ENCODE results near the gene RANBP1. TPM values are rescaled to one million over a fixed set of nuclear protein-coding genes. Genes with fewer than 3 reads are reported as not detected.
A peak's percentile ranks its signal among the peaks of the same experiment; 100 is the strongest.

The RANBP1 gene
- total RNA-seq, 1 donor from 2014 or later = 219 TPM

DNA sequence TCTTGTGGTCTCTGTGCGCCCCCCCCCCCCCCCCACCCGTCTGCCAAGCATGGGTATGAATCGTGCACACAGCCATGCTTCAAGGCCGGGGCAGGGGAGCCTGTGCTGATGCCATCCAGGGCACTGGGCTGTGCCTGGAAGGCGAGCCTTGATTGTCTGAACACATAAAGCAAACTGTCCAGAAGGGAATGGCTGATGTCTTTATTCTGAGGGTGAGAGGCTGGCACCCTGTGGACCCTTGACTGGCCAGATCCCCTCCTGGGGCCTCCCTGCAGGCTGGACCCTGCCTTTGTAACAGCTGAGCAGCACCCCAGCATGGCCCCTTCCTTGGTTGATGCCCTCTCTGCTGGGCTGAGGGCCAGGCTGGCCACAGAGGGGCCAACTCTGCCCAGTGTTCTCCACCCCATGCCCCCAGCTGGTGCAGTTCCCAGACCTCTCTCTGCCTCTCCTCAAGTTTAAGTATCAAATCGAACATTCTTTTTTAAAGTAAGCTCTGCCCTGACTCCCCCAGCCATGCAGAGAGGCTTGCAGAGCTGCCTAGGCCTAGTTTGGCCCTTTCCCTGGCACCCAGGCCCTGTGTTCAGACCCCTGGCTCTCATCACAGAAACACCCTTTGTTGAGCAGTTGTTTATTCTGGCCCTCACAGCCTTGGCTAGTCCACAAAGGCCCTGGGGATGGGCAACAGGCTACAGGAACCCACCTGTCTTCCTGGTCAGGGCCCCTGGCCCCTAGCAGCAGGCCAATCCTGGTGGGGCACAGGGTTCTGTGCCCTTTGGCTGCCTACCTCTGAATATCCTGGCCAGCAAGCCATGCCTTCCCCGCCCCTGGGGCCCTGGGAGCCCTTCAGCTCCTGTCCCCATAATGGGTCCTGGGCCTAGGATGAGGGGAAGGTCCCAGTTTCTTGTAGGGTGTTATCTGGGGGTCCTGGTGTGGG, 3.9 kb upstream of the RANBP1 start:
- no peak overlapping the region for H3K4me3 Mint-ChIP-seq (ENCODE audit: low read depth)
- peaks cover 9% of the 10 kb centered on the region for H3K36me3 Mint-ChIP-seq (ENCODE audit: insufficient read depth)
- no peak for DNase-seq (ENCODE audit: low spot score, unreplicated experiment)
- H3K27me3 Mint-ChIP-seq = no peaks in the 10 kb centered on the region
- peak overlapping the region; percentile 84 for H3K27ac Mint-ChIP-seq
- no peaks in the 10 kb centered on the region for H3K9me3 Mint-ChIP-seq (ENCODE audit: low read depth)
- H3K4me1 Mint-ChIP-seq (ENCODE audit: low read depth) = peaks cover 2% of the 10 kb centered on the region
- TF ChIP-seq, protein P1, sequence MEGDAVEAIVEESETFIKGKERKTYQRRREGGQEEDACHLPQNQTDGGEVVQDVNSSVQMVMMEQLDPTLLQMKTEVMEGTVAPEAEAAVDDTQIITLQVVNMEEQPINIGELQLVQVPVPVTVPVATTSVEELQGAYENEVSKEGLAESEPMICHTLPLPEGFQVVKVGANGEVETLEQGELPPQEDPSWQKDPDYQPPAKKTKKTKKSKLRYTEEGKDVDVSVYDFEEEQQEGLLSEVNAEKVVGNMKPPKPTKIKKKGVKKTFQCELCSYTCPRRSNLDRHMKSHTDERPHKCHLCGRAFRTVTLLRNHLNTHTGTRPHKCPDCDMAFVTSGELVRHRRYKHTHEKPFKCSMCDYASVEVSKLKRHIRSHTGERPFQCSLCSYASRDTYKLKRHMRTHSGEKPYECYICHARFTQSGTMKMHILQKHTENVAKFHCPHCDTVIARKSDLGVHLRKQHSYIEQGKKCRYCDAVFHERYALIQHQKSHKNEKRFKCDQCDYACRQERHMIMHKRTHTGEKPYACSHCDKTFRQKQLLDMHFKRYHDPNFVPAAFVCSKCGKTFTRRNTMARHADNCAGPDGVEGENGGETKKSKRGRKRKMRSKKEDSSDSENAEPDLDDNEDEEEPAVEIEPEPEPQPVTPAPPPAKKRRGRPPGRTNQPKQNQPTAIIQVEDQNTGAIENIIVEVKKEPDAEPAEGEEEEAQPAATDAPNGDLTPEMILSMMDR (IDR thresholded peaks at IDR 0.05; ENCODE audit: unreplicated experiment) = no peak

DNA sequence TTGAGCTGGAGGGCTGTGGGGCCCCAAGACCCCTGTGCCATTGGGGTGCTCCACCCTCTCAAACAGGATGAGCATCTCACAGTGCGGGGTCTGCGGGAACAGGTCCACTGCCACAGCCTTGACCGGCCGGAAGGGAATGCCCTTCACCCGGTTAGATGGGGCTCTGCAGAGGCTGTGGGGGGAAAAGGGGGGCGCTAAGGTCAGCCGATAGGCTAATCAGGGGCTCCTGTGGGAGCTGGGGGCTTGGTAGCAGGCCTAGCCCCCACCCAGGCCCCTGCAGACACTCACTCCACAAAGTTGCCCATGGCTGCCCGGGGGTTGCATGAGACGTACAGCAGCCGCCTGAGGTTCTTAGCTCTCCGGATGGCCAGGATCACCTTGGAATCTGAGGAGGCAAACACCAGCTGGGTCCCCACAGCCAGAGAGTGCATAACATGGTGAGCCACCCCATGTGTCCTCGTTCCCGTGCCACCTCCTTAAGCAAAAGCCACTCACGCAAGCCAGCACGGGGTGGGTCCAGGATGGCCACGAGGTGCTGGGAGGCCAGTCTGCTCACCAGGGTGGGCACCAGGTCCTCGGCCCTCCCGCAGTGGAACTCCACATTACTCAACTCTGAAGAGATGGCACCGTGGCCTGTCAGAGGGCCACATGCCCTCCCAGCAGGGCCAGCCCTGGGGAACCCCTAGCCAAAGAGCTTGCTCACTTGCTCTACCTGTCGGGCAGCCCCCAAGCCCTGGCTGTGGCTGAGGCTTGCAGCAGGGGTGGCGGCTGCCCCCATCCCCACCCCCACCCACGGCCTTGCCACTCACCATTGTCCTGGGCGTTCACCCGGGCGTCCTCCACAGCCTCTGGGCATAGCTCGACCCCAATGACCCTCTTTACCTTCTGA, 3.0 kb upstream of the RANBP1 start:
- H3K27ac Mint-ChIP-seq = no peak overlapping the region
- no peaks in the 10 kb centered on the region for H3K27me3 Mint-ChIP-seq
- H3K4me3 Mint-ChIP-seq (ENCODE audit: low read depth) = no peak overlapping the region
- peaks cover 2% of the 10 kb centered on the region for H3K4me1 Mint-ChIP-seq (ENCODE audit: low read depth)
- TF ChIP-seq, protein P1 (IDR thresholded peaks at IDR 0.05; ENCODE audit: unreplicated experiment) = no peak
- H3K9me3 Mint-ChIP-seq (ENCODE audit: low read depth) = no peaks in the 10 kb centered on the region
- no peak for DNase-seq (ENCODE audit: low spot score, unreplicated experiment)
- peaks cover 5% of the 10 kb centered on the region for H3K36me3 Mint-ChIP-seq (ENCODE audit: insufficient read depth)

DNA sequence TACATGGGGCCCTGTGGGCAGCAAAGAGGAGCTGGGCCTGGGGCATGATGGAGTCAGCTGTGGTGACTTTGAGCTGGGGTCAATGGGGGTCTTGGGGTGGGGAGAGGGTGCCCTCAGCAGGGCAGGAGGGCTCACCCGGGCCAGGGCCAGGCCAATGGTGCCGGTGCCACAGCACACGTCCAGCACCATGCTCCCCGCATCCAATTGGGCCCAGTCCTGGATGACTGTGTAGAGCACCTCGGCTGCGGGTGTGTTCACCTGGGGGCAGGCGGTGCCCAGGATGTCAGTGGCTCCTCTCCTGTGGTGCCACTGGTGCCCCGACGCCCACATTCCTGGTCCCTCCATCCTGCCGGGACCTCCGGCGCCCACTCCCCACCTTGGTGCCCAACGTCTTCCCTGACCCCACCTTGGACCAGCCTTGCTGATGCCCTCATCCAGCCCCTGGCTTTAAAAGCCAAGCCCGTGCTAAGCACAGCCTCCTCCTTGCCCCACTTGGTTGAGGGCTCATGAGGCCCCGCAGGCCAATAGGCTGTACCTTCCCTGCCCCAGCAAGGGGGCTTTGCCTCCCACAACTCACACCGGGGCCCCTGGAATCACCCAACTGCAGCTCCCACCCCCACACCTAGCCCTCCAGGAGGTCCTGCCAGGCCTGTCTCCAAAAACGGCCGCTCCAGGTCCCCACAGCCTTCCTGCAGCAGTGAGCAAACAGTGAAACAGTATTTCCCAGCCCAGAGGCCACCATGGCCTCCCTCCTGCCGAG, 2.2 kb upstream of the RANBP1 start:
- no peak overlapping the region for H3K4me3 Mint-ChIP-seq (ENCODE audit: low read depth)
- H3K36me3 Mint-ChIP-seq (ENCODE audit: insufficient read depth) = peaks cover 3% of the 10 kb centered on the region

DNA sequence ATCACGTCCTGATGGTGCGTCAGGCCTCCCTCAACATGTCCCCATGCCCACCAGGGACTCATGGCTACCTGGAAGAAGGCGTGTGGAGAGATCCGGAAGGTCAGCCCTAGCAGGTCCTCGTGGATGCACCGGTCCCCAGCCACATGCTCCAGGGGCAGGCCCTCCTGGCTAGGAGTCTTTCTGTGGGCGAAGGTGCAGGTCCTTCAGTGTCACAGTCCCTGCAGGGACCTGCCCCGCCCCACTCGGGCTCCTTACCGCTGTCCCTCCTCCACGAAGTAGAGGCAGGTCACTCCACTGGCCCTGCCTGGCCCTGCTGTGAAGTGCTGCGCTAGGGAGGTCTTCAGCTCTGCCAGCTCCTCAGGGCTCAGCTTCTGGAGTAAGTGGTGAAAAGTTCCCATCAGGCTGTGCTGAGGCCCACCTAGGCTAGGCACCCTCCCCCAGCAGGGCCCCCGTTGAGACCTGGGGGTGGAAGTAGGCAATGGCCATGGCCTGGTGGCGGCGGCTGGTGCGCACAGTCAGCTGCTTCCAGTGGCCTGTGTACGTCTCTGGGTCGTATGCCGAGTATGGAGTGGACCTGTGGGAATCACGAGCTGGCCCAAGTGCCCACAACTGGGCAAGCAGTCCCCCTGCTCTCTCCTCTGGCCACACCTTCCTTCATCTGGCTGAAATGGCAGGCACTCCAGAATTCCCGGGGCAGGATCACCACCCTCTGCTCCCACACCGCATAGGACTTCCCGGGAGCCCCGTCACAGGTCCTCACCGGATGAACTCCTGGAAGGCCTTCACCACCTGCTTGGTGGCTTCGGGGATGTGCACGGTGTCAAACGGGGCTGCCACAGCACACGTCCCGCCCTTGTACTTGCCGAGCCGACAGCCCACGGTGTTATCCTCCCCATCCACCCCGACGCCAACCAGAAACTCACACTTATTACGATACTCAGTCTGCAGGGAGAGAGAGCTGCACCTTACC, 1.1 kb upstream of the RANBP1 start:
- no peaks in the 10 kb centered on the region for H3K27me3 Mint-ChIP-seq
- peaks cover 4% of the 10 kb centered on the region for H3K36me3 Mint-ChIP-seq (ENCODE audit: insufficient read depth)
- H3K27ac Mint-ChIP-seq = peak overlapping the region; percentile 84
- DNase-seq (ENCODE audit: low spot score, unreplicated experiment) = no peak
- no peaks in the 10 kb centered on the region for H3K9me3 Mint-ChIP-seq (ENCODE audit: low read depth)
- TF ChIP-seq, protein P1 (IDR thresholded peaks at IDR 0.05; ENCODE audit: unreplicated experiment) = no peak
- peak overlapping the region; percentile 27 for H3K4me3 Mint-ChIP-seq (ENCODE audit: low read depth)
- peaks cover 12% of the 10 kb centered on the region for H3K4me1 Mint-ChIP-seq (ENCODE audit: low read depth)

More for the DNA sequence above, 2.2 kb upstream of the RANBP1 start:
- Mint-ChIP-seq H3K27me3 (no peaks in the 10 kb centered on the region), H3K27ac (peak overlapping the region; percentile 84), H3K9me3 (ENCODE audit: low read depth) (no peaks in the 10 kb centered on the region), H3K4me1 (ENCODE audit: low read depth) (peaks cover 8% of the 10 kb centered on the region)
- TF ChIP-seq, protein P1 (IDR thresholded peaks at IDR 0.05; ENCODE audit: unreplicated experiment) = no peak
- no peak for DNase-seq (ENCODE audit: low spot score, unreplicated experiment)
